Right forelimb (tissue), 1 donor: ENCODE results near the gene TMEM208.

Experiments
- DNase-seq: peaks from one replicate; pipeline ENCODE4 v3.0.0-alpha.2; 2018

Gene TMEM208

GRCh38 chr16:67254801-67255552, 28.0 kb downstream of the TMEM208 start:
- no peak for DNase-seq

- no peak for DNase-seq
Measured at GRCh38 chr16:67255553-67256221, 28.8 kb downstream of the TMEM208 start.

GRCh38 chr16:67256701-67257230, 29.8 kb downstream of the TMEM208 start:
- DNase-seq, result no peak

- no peak for DNase-seq
Measured at GRCh38 chr16:67257486-67258160, 30.7 kb downstream of the TMEM208 start.

- DNase-seq, result no peak
Measured at GRCh38 chr16:67258161-67258835, 31.4 kb downstream of the TMEM208 start.

- DNase-seq, result no peak
Measured at GRCh38 chr16:67259705-67260104, 32.8 kb downstream of the TMEM208 start.

- no peak for DNase-seq
Measured at GRCh38 chr16:67260426-67261063, 33.6 kb downstream of the TMEM208 start.

GRCh38 chr16:67263201-67263600, 36.3 kb downstream of the TMEM208 start:
- no peak for DNase-seq

- no peak for DNase-seq
Measured at GRCh38 chr16:67264277-67264676, 37.3 kb downstream of the TMEM208 start.

GRCh38 chr16:67264866-67265265, 37.9 kb downstream of the TMEM208 start:
- no peak for DNase-seq

- DNase-seq, result no peak
Measured at GRCh38 chr16:67265834-67266233, 38.9 kb downstream of the TMEM208 start.

GRCh38 chr16:67268136-67268579, 41.2 kb downstream of the TMEM208 start:
- DNase-seq, result no peak

GRCh38 chr16:67269766-67270165, 42.8 kb downstream of the TMEM208 start:
- DNase-seq, result no peak

- DNase-seq, result no peak
Measured at GRCh38 chr16:67270931-67271338, 44.0 kb downstream of the TMEM208 start.

- DNase-seq, result no peak
Measured at GRCh38 chr16:67271446-67271845, 44.5 kb downstream of the TMEM208 start.

GRCh38 chr16:67275321-67275720, 48.4 kb downstream of the TMEM208 start:
- no peak for DNase-seq

GRCh38 chr16:67277294-67277998, 50.5 kb downstream of the TMEM208 start:
- peak; percentile 60 for DNase-seq

- DNase-seq, result no peak
Measured at GRCh38 chr16:67277999-67278772, 51.3 kb downstream of the TMEM208 start.
